Memory B cell (primary cell): ENCODE data around the gene TMEM184B.

ENCODE experiments used
- ATAC-seq: fragments of 150-1000 bp; cut with Tn5 transposase; 2 replicates; pipeline ENCODE4 v1.10.0; 2021; ENCODE audit warnings: low read depth, mild to moderate bottlenecking, moderate library complexity
- DNase-seq, 2 donors: peaks; one replicate each; pipeline ENCODE4 v3.0.0; 2022; ENCODE audit warnings: low spot score in 2 of 2
- H3K27ac Mint-ChIP-seq: one replicate; pipeline ENCODE4 v1.8.0; 2022; ENCODE audit warnings: mild to moderate bottlenecking, moderate library complexity, mixed read lengths
- H3K27me3 Mint-ChIP-seq: one replicate; pipeline ENCODE4 v1.8.0; 2022; ENCODE audit warnings: mixed read lengths
- H3K36me3 Mint-ChIP-seq: one replicate; pipeline ENCODE4 v1.8.0; 2022; ENCODE audit warnings: mild to moderate bottlenecking, mixed read lengths
- H3K4me1 Mint-ChIP-seq: one replicate; pipeline ENCODE4 v1.8.0; 2022; ENCODE audit warnings: mixed read lengths
- H3K4me3 Mint-ChIP-seq: one replicate; pipeline ENCODE4 v1.8.0; 2022; ENCODE audit warnings: mild to moderate bottlenecking, moderate library complexity, mixed read lengths
- H3K9me3 Mint-ChIP-seq: one replicate; pipeline ENCODE4 v1.8.0; 2022; ENCODE audit warnings: mixed read lengths

The TMEM184B gene

GRCh38 chr22:38257181-38257580 is 15.6 kb downstream of the TMEM184B start:
- no peaks in the 10 kb centered on the region for H3K9me3 Mint-ChIP-seq
- ATAC-seq (no peak), DNase-seq (no peak)
- no peak overlapping the region for H3K4me3 Mint-ChIP-seq
- H3K27ac Mint-ChIP-seq, result no peak overlapping the region
- no peaks in the 10 kb centered on the region for H3K27me3 Mint-ChIP-seq
- H3K36me3 Mint-ChIP-seq, result no peaks in the 10 kb centered on the region
- peaks cover 19% of the 10 kb centered on the region for H3K4me1 Mint-ChIP-seq

DNA sequence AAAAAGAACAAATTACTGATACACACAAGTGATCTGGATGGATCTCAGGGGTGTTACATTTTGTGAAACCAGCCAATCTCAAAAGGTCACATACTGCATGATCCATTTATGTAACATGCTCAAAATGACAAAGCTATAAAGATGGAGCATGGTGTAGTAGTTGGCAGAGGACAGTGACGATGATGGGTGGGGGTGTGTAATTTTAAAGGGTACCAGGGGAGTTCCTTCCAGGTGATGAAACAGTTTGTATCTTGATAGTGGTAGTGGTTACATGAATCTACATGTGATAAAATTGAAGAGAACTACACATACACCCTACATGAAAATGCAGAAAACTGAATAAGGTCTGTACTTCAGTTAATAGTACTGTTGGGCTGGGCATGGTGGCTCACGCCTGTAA is 17.1 kb downstream of the TMEM184B start:
- no peak for DNase-seq
- no peak for ATAC-seq
- H3K27me3 Mint-ChIP-seq, result no peaks in the 10 kb centered on the region
- no peak overlapping the region for H3K4me3 Mint-ChIP-seq
- peaks cover 10% of the 10 kb centered on the region for H3K4me1 Mint-ChIP-seq
- H3K36me3 Mint-ChIP-seq, result peaks cover 2% of the 10 kb centered on the region
- H3K9me3 Mint-ChIP-seq, result no peaks in the 10 kb centered on the region
- no peak overlapping the region for H3K27ac Mint-ChIP-seq

GRCh38 chr22:38251341-38251692 is 21.5 kb downstream of the TMEM184B start:
- DNase-seq (no peak), ATAC-seq (no peak)
- H3K9me3 Mint-ChIP-seq, result no peaks in the 10 kb centered on the region
- H3K27me3 Mint-ChIP-seq, result no peaks in the 10 kb centered on the region
- H3K36me3 Mint-ChIP-seq, result peaks cover 16% of the 10 kb centered on the region
- no peak overlapping the region for H3K27ac Mint-ChIP-seq
- no peak overlapping the region for H3K4me3 Mint-ChIP-seq
- H3K4me1 Mint-ChIP-seq, result peaks cover 17% of the 10 kb centered on the region

DNA sequence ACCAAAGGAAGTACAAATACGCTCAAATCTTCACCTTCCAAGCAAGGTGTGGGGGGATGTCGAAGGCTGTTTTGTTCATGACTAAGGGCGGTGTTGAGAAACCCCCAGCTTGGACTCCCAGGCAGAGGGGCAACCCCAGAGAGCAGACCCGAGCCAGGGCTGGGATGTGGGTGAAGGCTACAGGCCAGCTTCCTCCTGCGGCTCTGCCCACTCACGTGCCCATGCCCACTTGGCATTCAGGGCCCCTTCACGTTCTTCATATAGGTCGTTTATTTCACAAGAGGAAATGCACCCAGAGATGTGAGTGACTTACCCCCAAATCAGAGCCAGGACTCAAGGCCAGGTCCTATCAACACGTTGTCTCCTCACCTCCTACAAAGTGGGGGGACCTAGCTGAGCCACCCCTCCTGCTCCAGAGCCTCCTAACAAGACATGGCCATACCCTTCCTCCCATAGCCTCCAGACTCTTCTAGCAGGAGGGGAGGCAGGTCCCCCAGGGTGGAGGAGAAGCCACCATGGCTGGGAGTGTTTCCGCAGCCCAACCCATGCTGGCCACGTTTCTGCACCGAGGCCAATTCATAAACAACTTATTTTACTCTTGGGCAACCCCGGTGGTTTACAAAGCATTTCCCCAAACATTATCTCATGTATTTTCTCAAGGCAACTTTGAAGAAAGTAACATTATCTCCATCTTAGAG is 22.0 kb downstream of the TMEM184B start:
- no peaks in the 10 kb centered on the region for H3K9me3 Mint-ChIP-seq
- ATAC-seq (no peak), DNase-seq (no peak)
- H3K27ac Mint-ChIP-seq, result no peak overlapping the region
- H3K4me1 Mint-ChIP-seq, result peaks cover 18% of the 10 kb centered on the region
- no peaks in the 10 kb centered on the region for H3K27me3 Mint-ChIP-seq
- H3K4me3 Mint-ChIP-seq, result no peak overlapping the region
- H3K36me3 Mint-ChIP-seq, result peaks cover 17% of the 10 kb centered on the region

- ATAC-seq, result no peak
- H3K9me3 Mint-ChIP-seq, result no peaks in the 10 kb centered on the region
- H3K4me3 Mint-ChIP-seq, result no peak overlapping the region
- peaks cover 17% of the 10 kb centered on the region for H3K36me3 Mint-ChIP-seq
- DNase-seq, result no peak
- H3K27ac Mint-ChIP-seq, result no peak overlapping the region
- peaks cover 16% of the 10 kb centered on the region for H3K4me1 Mint-ChIP-seq
- no peaks in the 10 kb centered on the region for H3K27me3 Mint-ChIP-seq
These were observed 22.8 kb downstream of the TMEM184B start for GRCh38 chr22:38249803-38250642.

DNA sequence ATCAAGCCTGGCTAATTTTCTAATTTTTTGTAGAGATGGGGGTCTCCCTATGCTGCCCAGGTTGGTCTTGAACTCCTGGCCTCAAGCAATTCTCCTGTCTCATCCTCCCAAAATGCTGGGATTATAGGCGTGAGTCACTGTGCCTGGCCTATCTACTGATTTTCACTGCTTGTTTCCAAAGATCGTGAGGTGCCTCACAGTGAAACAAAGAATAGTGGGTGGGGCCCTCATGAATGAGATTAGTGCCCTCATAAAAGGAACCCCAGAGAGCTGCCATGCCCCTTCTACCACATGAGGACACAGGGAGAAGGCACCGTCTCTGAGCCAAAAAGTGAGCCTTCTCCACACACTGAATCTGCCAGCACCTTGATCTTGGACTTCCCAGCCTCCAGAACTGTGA is 23.5 kb downstream of the TMEM184B start:
- Mint-ChIP-seq H3K4me1 (peaks cover 16% of the 10 kb centered on the region), H3K36me3 (peaks cover 17% of the 10 kb centered on the region), H3K9me3 (no peaks in the 10 kb centered on the region), H3K27me3 (no peaks in the 10 kb centered on the region), H3K27ac (no peak overlapping the region), H3K4me3 (no peak overlapping the region)
- ATAC-seq (no peak), DNase-seq (no peak)

GRCh38 chr22:38248280-38248679 is 24.5 kb downstream of the TMEM184B start:
- Mint-ChIP-seq H3K4me1 (peaks cover 16% of the 10 kb centered on the region), H3K4me3 (no peak overlapping the region), H3K36me3 (peaks cover 22% of the 10 kb centered on the region), H3K27me3 (no peaks in the 10 kb centered on the region), H3K9me3 (no peaks in the 10 kb centered on the region), H3K27ac (no peak overlapping the region)
- DNase-seq, result no peak
- no peak for ATAC-seq

GRCh38 chr22:38247713-38248112 is 25.1 kb downstream of the TMEM184B start:
- no peak for ATAC-seq
- H3K4me1 Mint-ChIP-seq, result peaks cover 16% of the 10 kb centered on the region
- no peaks in the 10 kb centered on the region for H3K9me3 Mint-ChIP-seq
- no peak for DNase-seq
- no peaks in the 10 kb centered on the region for H3K27me3 Mint-ChIP-seq
- no peak overlapping the region for H3K27ac Mint-ChIP-seq
- H3K36me3 Mint-ChIP-seq, result peaks cover 22% of the 10 kb centered on the region
- no peak overlapping the region for H3K4me3 Mint-ChIP-seq

DNA sequence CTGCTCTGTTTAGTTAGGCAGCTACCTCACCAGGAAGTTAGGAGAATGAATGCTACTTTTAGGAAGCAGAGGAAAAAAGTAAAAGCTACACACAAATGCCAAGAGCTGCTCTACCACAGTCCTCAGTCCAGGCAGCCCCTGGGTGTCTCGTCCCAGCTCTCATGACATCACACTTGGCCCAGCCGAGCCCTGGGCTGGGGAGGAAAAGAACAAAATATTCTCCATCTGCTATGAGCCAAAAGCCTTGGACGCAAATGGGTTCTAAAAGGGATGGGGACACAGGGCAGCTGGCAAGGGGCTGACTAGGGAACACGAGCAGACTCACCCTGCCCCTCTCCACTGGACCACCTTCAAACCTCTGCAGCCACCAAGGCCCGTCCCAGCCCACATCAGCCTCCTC is 26.1 kb downstream of the TMEM184B start:
- peaks cover 16% of the 10 kb centered on the region for H3K4me1 Mint-ChIP-seq
- H3K9me3 Mint-ChIP-seq, result no peaks in the 10 kb centered on the region
- no peaks in the 10 kb centered on the region for H3K27me3 Mint-ChIP-seq
- H3K4me3 Mint-ChIP-seq, result no peak overlapping the region
- no peak for ATAC-seq
- DNase-seq, result no peak
- H3K27ac Mint-ChIP-seq, result no peak overlapping the region
- peaks cover 24% of the 10 kb centered on the region for H3K36me3 Mint-ChIP-seq

DNA sequence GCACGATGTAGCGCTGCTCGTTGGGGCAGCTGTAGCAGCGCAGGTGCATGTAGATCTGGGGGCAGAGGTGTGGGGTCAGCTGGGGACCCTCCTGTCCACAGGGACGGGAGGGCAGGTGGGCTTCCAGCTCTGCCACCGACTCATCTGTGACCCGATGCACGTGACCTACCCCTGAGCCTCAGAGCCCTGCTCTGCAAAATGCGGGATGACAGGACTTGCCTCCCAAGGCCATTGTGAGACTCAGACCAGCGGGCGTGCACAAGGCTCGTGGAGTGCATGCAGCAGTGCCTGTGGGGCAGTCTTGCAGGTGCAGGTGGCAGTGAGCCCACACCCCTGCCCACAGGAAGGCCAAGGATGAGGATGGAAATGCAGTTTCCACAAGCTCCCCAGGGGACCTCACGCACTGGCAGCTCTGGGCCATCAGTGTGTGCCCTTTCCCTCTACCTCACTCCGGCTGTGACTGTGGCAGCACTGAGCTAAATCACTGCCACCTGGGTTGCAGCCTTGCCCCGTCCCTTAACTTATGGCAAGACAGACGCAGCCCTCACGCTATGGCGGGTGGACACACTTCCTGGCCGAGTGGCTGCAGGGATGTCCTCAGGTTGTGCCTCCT is 26.7 kb downstream of the TMEM184B start:
- no peaks in the 10 kb centered on the region for H3K9me3 Mint-ChIP-seq
- peaks cover 16% of the 10 kb centered on the region for H3K4me1 Mint-ChIP-seq
- H3K27ac Mint-ChIP-seq, result no peak overlapping the region
- no peak overlapping the region for H3K4me3 Mint-ChIP-seq
- H3K27me3 Mint-ChIP-seq, result no peaks in the 10 kb centered on the region
- peaks cover 24% of the 10 kb centered on the region for H3K36me3 Mint-ChIP-seq
- ATAC-seq (peak; percentile 21), DNase-seq (no peak)

DNA sequence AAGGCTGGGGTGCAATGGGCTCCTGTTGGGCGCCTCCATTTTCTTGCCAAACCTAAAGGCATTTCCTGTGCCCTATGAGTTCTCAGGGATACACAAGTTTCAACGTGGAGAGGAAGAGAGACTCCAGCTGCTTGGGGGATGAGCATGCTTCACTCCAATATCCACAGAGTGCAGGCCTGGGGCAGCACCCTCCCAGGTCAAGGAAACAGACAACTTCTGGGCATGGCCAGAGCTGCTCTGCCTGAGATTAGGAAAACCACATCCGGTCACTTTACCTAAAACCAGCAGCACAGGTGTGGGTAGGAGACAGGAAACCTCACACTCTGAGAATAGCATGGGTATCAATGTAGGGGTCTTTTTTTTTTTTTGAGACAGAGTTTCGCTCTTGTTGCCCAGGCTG is 28.7 kb downstream of the TMEM184B start:
- DNase-seq (no peak), ATAC-seq (no peak)
- H3K4me3 Mint-ChIP-seq, result no peak overlapping the region
- peaks cover 16% of the 10 kb centered on the region for H3K4me1 Mint-ChIP-seq
- H3K27ac Mint-ChIP-seq, result no peak overlapping the region
- H3K9me3 Mint-ChIP-seq, result no peaks in the 10 kb centered on the region
- H3K36me3 Mint-ChIP-seq, result peaks cover 24% of the 10 kb centered on the region
- H3K27me3 Mint-ChIP-seq, result no peaks in the 10 kb centered on the region

DNA sequence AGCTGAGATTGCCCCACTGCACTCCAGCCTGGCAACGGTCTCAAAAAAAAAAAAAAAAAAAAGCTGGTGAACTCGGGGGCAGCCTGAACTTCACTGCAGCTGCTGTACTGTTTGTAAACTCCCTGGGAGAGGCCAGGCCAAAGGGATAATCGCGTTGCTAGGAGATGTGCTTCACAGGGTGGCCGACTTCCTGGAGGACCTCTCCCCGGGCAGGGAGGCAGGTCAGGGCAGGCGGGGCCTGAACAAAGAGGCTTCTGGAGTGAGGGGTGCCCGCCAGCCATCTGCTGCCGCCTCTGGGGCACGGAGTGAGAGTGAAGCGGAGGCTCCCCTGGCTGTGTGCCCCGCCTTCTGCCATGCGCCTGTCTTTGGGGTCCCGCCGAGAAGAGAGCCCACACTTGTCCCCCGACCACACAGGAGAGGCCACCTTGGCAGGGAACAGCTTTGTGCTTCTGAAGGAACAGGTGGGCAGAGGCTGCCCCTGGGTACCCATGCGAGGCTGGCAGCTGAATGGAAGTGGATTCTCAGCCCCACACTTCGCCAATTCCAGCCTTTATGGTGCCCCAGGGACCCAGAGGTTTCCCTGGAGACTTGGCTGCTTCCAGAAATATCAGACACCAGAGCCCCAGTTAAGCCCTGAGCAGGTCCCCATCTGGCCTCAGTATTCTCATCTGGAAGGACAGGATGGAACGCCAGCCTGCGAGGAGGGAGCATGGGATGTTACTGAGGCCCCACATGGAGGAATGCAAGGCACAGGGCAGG is 29.6 kb downstream of the TMEM184B start:
- H3K36me3 Mint-ChIP-seq, result peaks cover 19% of the 10 kb centered on the region
- ATAC-seq, result no peak

GRCh38 chr22:38240734-38241252 is 32.0 kb downstream of the TMEM184B start:
- DNase-seq (no peak), ATAC-seq (no peak)
- no peaks in the 10 kb centered on the region for H3K27me3 Mint-ChIP-seq
- no peaks in the 10 kb centered on the region for H3K4me1 Mint-ChIP-seq
- H3K36me3 Mint-ChIP-seq, result peaks cover 14% of the 10 kb centered on the region
- no peak overlapping the region for H3K4me3 Mint-ChIP-seq
- H3K27ac Mint-ChIP-seq, result no peak overlapping the region
- no peaks in the 10 kb centered on the region for H3K9me3 Mint-ChIP-seq

More for the DNA sequence above, 29.6 kb downstream of the TMEM184B start:
- H3K9me3 Mint-ChIP-seq, result no peaks in the 10 kb centered on the region
- H3K27ac Mint-ChIP-seq, result peak overlapping the region; percentile 5
- DNase-seq, result no peak
- H3K4me1 Mint-ChIP-seq, result peaks cover 10% of the 10 kb centered on the region
- H3K4me3 Mint-ChIP-seq, result no peak overlapping the region
- H3K27me3 Mint-ChIP-seq, result no peaks in the 10 kb centered on the region
